ENCODE data around the gene MAP2K1. TPM values are rescaled to one million over a fixed set of nuclear protein-coding genes. Genes with fewer than 3 reads are reported as not detected.
"Not testable (repeated sequence)": the region's sequence is repeated elsewhere in the genome, so short reads cannot be mapped to it uniquely, and the experiment has no call there.

The MAP2K1 gene
- 39.2 and 41.4 TPM in 2 replicates for total RNA-seq

GRCh38 chr15:66386204-66387123 lies at the start of gene MAP2K1:
TSS of gene MAP2K1 (plus strand) at chr15:66386912. CDS start at chr15:66387348, 436 bp downstream.
- peak; percentile 98 for DNase-seq

- not testable (repeated sequence) for DNase-seq
These were observed 38.2 kb upstream of the MAP2K1 start for GRCh38 chr15:66348530-66348929.

- no peak for DNase-seq
These were observed 30.7 kb upstream of the MAP2K1 start for GRCh38 chr15:66356077-66356358.

- DNase-seq, result peak; percentile 98
These were observed 30.1 kb upstream of the MAP2K1 start, which contains the start of gene TIPIN for GRCh38 chr15:66356359-66357236. TSS of gene TIPIN (minus strand) at chr15:66356685. CDS start at chr15:66352947, 3,738 bp downstream.

- no peak for DNase-seq
These were observed 27.0 kb upstream of the MAP2K1 start for GRCh38 chr15:66359740-66360139.

GRCh38 chr15:66361745-66362460 lies 24.8 kb upstream of the MAP2K1 start:
- not testable (repeated sequence) for DNase-seq

- DNase-seq, result no peak
These were observed 23.9 kb upstream of the MAP2K1 start for GRCh38 chr15:66362776-66363175.

GRCh38 chr15:66364944-66365528 lies 21.7 kb upstream of the MAP2K1 start:
- no peak for DNase-seq

- peak; percentile 81 for DNase-seq
These were observed 16.7 kb upstream of the MAP2K1 start for GRCh38 chr15:66369773-66370651.

GRCh38 chr15:66374179-66374578 lies 12.5 kb upstream of the MAP2K1 start:
- DNase-seq, result no peak

- DNase-seq, result no peak
These were observed 7.8 kb upstream of the MAP2K1 start for GRCh38 chr15:66378814-66379430.

GRCh38 chr15:66381376-66381775 lies 5.3 kb upstream of the MAP2K1 start:
- DNase-seq, result not testable (repeated sequence)

GRCh38 chr15:66387163-66388042 lies 691 bp downstream of the MAP2K1 start:
- DNase-seq, result peak; percentile 83

GRCh38 chr15:66388043-66388363 lies 1.3 kb downstream of the MAP2K1 start:
- DNase-seq, result no peak

- DNase-seq, result no peak
These were observed 1.9 kb downstream of the MAP2K1 start for GRCh38 chr15:66388576-66388975.

- no peak for DNase-seq
These were observed 2.6 kb downstream of the MAP2K1 start for GRCh38 chr15:66389098-66389858.

- DNase-seq, result peak; percentile 52
These were observed 3.2 kb downstream of the MAP2K1 start for GRCh38 chr15:66389859-66390381.

- DNase-seq, result peak; percentile 23
These were observed 4.0 kb downstream of the MAP2K1 start for GRCh38 chr15:66390678-66391077.

- DNase-seq, result not testable (repeated sequence)
These were observed 6.3 kb downstream of the MAP2K1 start for GRCh38 chr15:66393037-66393436.
